Stimulated activated effector memory CD8-positive, alpha-beta T cell treated with anti-CD3 and anti-CD28 coated beads, Interleukin-12 subunit alpha, Interleukin-12 subunit beta, amount 100 ng/mL, for 72 hours (primary cell): ENCODE data around the gene EPHA6.

ENCODE experiments used
- ATAC-seq: fragments of 150-1000 bp; cut with Tn5 transposase; 2 replicates; pipeline ENCODE4 v1.10.0; 2021
- DNase-seq, 2 donors: peaks; one replicate each; pipeline ENCODE4 v3.0.0; 2021 to 2022; ENCODE audit warnings: low spot score in 2 of 2
- H3K27ac Mint-ChIP-seq: one replicate; pipeline ENCODE4 v1.8.0; 2022; ENCODE audit warnings: mild to moderate bottlenecking, mixed read lengths
- H3K36me3 Mint-ChIP-seq: one replicate; pipeline ENCODE4 v1.8.0; 2022; ENCODE audit warnings: mild to moderate bottlenecking, mixed read lengths
- H3K4me1 Mint-ChIP-seq: one replicate; pipeline ENCODE4 v1.8.0; 2022; ENCODE audit warnings: mixed read lengths
- H3K4me3 Mint-ChIP-seq: one replicate; pipeline ENCODE4 v1.8.0; 2022; ENCODE audit warnings: mild to moderate bottlenecking, mixed read lengths
- H3K9me3 Mint-ChIP-seq: one replicate; pipeline ENCODE4 v1.8.0; 2022; ENCODE audit warnings: mixed read lengths

The EPHA6 gene

DNA sequence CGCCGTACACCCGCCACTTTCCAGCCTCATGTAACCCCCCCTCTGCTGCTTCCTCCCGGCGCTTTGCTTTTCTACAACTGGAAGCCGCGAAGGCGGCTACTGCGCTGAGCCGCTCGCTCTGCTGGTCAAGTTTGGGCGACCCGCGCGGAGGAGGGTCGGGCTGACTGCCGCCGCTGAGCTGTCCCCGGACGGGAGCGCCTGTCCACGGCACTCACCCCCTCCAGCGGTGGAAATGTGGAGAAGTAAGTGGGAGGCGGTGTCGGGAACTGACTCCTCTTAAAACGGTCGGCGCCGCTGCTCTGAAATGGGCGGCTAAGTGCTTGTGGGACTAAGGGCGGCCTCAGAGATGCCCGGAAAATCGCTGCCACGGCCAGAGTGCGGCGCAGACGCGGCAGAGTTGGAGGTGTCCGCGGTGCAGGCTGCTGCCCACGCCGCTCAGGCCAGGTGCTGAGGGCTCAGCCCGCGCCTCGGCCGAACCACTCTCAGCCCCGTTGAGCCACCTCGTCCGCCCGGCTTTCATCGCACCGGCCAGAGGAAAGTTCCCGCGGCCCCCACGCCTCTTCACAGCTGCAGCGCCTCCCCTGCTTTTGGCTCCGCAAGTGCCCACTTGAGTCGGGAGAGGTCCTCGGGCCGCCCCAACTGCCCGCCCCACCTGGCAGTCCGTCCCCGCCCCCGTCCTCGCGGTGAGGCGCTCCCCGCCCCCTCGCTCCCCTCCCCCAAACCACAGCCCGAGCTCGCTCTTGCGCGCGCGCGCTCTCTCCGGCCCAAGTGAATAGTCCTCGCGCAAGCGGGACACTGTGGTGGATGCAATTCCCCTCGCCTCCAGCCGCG, at the start of gene EPHA6:
Gene EPHA6, plus strand, starts transcription at position 775 of the 831 bp plus-strand sequence.
- no peak within 1 kb of the TSS for H3K27ac Mint-ChIP-seq
- no peaks in the 10 kb centered on the region for H3K36me3 Mint-ChIP-seq
- H3K4me1 Mint-ChIP-seq: peaks cover 6% of the 10 kb centered on the region
- ATAC-seq (peak; percentile 43), DNase-seq (no peak)
- H3K4me3 Mint-ChIP-seq: peak within 1 kb of the TSS; percentile 40
- no peaks in the 10 kb centered on the region for H3K9me3 Mint-ChIP-seq

DNA sequence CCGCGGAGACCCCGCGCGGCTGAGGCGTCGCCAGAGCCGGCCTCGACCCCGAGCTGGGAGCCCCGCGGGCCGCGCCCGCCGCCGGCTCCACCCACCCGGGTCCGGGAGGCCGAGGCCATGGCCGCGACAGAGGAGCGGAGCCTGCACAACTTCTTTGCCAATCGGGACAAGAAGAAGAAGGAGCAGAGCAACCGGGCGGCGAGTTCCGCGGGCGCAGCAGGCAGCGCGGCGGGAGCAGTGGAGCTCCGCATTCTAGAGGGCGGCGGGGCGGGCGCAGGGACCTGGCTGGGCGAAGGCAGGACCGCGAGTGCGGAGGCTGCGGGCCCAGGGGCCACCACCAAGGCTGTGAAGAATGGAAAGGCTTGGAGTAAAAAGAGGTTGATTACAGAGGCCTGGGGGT, 37.6 kb upstream of the EPHA6 start:
- DNase-seq: no peak
- Mint-ChIP-seq H3K4me1 (no peaks in the 10 kb centered on the region), H3K36me3 (no peaks in the 10 kb centered on the region), H3K9me3 (peaks cover 24% of the 10 kb centered on the region), H3K27ac (no peak overlapping the region), H3K4me3 (no peak overlapping the region)
- no peak for ATAC-seq

DNA sequence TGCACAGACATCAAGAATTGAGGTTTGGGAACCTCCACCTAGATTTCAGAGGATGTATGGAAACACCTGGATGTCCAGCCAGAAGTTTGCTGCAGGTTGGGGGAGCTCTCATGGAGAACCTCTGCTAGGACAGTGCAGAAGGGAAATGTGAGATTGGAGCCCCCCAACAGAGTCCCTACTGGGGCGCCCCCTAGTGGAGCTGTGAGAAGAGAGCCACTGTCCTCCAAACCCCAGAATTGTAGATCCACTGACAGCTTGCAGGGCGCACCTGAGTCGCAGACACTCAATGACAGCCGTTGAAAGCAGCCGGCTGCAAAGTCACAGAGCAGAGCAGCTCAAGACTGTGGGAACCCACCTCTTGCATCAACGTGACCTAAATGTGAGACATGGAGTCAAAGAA, 34.6 kb upstream of the EPHA6 start:
- DNase-seq (no peak), ATAC-seq (no peak)
- Mint-ChIP-seq H3K27ac (no peak overlapping the region), H3K36me3 (no peaks in the 10 kb centered on the region), H3K4me1 (no peaks in the 10 kb centered on the region), H3K9me3 (peaks cover 12% of the 10 kb centered on the region), H3K4me3 (no peak overlapping the region)

DNA sequence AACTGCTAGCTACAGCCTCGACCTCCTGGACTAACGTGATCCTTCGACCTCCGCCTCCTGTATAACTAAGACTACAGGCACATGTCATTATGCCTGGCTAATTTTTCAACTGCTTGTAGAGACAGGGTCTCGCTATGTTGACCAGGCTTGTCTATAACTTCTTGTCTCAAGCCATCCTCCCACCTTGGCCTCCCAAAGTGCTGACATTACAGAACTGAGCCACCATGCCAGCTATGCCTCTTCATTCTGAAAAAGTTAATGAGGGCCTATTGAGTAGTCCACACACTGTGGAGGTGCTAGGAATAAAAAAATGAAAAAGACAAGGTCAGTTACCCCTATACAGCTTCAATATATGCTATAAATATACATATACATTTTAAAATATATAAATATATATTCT, 18.3 kb upstream of the EPHA6 start:
- Mint-ChIP-seq H3K4me3 (no peak overlapping the region), H3K4me1 (no peaks in the 10 kb centered on the region), H3K27ac (no peak overlapping the region), H3K9me3 (peaks cover 12% of the 10 kb centered on the region), H3K36me3 (no peaks in the 10 kb centered on the region)
- no peak for DNase-seq
- ATAC-seq: no peak

DNA sequence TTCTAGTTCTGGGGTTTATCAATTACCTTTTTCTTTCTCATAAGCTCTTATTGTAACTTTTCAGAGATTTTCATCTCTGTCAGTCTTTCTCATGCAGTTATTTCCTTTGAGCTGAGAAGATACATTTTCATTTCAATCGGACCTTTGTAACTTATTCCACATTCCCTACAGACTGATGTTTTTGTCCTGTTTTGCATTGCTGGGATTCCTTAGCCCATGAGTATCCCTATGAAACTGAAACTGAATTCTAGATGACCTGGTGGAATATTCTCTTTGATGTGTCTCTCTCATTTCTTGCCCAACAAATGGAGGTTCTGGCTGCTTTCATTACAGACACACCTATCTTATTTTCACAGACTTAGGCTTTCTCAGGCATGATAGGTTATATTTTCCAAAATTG, 10.5 kb upstream of the EPHA6 start:
- Mint-ChIP-seq H3K4me3 (no peak overlapping the region), H3K9me3 (no peaks in the 10 kb centered on the region), H3K36me3 (no peaks in the 10 kb centered on the region), H3K4me1 (no peaks in the 10 kb centered on the region), H3K27ac (no peak overlapping the region)
- ATAC-seq (no peak), DNase-seq (no peak)

DNA sequence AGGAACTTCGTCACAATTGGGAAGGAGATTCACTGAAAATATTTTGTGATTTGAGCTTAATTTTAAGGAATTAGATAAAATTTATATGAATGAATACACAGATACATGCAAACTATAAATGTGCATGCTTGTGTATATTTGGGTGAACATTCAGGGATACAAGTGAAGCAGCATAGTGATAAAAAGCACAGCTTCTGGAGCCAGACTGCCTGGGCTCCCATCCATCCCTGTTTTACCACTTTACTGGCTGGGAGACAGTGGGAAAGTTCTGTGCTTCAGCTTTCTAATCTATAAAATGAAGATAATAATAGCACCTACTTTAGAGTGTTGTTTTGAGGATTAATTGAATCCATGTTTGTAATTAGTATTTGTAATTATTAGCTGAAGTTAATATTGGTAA, 8.1 kb upstream of the EPHA6 start:
- Mint-ChIP-seq H3K27ac (no peak overlapping the region), H3K9me3 (no peaks in the 10 kb centered on the region), H3K4me3 (no peak overlapping the region), H3K36me3 (no peaks in the 10 kb centered on the region), H3K4me1 (no peaks in the 10 kb centered on the region)
- ATAC-seq (no peak), DNase-seq (no peak)

DNA sequence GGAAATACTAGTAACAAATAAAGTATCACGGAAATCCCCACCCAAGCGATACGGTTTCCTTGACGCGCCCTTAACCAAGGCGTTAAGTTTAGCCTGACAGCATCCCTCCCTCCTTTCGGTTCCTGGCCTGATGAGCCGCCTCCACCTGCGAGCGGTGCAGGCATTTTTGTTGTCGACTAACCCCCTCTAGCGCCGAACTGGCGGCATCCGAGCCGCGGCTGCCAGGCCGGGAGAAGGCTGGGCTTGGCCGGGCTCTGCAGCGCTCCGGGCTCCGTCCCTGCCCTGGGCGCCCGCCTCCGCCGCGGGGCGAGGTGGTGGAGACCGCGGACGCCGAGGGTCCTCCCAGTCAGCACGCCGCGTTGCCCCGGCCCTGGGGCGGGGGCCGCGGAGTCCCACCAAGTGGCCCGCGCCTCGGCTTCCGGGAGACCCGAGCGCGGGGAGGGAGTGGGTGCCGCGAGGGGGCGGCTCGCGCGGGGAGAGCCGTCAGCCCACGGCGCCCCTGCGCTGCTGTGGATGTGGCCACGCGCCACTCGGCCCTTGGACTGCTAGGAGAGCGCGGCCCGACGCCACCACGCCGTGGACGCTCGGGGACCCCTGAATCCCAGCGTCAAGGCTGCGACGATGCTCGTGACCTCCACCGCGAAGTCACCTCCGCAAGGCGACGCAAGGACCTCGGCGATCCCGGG, 1.1 kb upstream of the EPHA6 start:
- H3K9me3 Mint-ChIP-seq: no peaks in the 10 kb centered on the region
- DNase-seq (peak in 1 of 2 donors; percentile 60), ATAC-seq (peak; percentile 83)
- no peaks in the 10 kb centered on the region for H3K36me3 Mint-ChIP-seq
- peaks cover 6% of the 10 kb centered on the region for H3K4me1 Mint-ChIP-seq
- peak overlapping the region; percentile 40 for H3K4me3 Mint-ChIP-seq
- H3K27ac Mint-ChIP-seq: no peak overlapping the region

DNA sequence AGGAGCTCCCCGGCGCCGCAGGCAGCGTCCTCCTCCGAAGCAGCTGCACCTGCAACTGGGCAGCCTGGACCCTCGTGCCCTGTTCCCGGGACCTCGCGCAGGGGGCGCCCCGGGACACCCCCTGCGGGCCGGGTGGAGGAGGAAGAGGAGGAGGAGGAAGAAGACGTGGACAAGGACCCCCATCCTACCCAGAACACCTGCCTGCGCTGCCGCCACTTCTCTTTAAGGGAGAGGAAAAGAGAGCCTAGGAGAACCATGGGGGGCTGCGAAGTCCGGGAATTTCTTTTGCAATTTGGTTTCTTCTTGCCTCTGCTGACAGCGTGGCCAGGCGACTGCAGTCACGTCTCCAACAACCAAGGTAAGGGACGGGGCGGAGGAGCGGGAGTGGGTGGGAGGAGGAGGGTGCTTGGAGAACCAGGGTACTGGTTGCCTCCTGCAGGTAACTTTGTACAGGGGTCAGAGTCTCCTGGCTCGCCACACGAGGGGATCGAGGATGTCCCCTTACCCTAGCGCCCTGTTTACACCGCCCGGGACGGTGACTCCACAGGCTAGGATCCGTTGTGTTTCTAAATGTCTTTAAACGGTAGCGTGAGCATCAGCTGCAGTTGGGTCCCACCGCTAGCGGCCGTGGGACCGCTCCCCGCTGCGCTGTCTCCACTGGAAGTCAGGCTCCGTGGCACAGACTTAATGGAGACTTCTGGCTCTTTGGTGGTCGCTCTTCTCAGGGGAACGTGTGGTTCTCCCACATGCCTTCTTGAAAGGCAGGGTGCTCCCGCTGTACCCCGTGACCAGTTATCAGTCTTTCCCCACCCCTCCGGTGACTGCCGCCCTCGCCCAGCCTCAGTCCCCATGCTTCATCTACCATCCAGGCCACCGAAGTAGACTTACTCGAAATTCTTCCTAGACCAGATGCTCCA, 515 bp downstream of the EPHA6 start:
- Mint-ChIP-seq H3K4me3 (no peak overlapping the region), H3K9me3 (no peaks in the 10 kb centered on the region)

DNA sequence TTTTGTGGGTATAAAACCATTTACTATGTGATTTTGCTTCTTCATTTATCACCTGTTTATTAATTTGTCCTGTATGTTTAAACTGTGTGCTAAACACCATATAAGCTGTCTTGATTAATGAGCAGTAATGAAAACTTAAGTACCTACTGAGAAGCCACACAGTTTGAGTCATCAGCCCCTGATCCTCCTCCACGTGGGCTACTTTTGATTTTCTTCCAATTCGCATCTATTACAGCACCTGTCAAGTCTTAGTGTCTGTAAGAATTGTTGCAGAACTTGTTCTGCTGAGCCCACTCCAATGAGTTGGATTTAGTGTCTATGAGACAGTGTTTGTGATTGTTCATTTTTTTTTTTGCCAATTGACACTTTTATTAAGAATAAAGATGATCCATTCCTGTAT, 16.8 kb downstream of the EPHA6 start:
- Mint-ChIP-seq H3K9me3 (peaks cover 4% of the 10 kb centered on the region), H3K4me3 (no peak overlapping the region), H3K36me3 (no peaks in the 10 kb centered on the region), H3K4me1 (no peaks in the 10 kb centered on the region), H3K27ac (no peak overlapping the region)
- no peak for DNase-seq
- no peak for ATAC-seq

More for the DNA sequence above, 515 bp downstream of the EPHA6 start:
- H3K27ac Mint-ChIP-seq: no peak overlapping the region
- H3K36me3 Mint-ChIP-seq: no peaks in the 10 kb centered on the region
- DNase-seq (no peak), ATAC-seq (peak; percentile 19)
- peaks cover 6% of the 10 kb centered on the region for H3K4me1 Mint-ChIP-seq

DNA sequence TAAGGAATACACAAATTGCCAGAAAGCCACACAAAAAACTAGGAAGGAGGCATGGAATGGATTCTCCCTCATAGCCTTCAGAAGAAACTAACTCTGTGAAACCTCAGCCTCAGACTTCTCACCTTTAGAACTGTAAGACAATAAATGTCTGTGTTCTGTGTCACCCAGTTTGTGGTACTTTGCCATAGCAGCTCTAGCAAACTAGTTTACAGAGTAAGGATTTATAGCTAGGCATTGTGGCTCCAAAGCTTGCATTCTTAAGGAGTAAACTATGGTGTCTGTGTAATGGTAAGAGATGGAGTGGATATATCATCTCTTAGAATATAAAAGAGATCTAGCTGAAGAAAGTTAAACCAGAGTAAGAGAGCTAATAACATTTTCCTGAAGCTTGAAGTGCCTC, 18.9 kb downstream of the EPHA6 start:
- no peaks in the 10 kb centered on the region for H3K36me3 Mint-ChIP-seq
- no peaks in the 10 kb centered on the region for H3K4me1 Mint-ChIP-seq
- DNase-seq (no peak), ATAC-seq (no peak)
- peaks cover 6% of the 10 kb centered on the region for H3K9me3 Mint-ChIP-seq
- H3K27ac Mint-ChIP-seq: no peak overlapping the region
- no peak overlapping the region for H3K4me3 Mint-ChIP-seq

DNA sequence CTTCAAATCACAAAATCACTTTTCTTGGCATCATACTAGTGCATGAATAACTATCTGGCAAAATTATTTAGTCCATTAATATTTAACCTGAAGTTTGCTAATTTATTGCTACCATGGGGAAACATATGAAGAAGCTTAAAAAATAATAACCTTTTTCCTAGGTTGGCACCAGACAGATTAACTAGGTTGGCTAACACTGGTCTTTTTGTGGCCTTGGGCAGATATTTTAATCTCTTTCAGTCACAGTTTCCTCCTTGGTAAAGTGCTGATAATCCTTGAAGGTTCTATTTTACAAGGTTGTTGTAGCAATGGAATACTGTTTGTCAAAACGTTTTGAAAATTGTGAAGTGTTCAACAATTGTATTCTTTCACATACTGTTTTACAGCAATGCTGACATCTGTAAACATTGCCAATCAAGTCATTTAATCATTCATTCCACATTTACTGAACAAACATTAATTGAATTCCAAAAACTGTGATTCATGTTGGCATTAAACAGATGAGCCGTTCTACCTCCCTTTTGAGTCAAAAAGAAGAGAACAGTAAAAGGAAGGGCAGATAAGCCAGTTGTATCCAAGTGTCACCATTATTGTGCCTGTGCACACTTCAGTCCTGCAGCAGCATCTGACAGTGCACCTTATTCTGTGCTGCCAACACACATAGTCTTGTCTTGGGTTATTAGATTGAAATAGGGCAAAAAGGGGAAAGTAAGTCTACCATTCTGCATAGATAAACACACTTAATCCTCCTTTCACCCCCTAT, 21.9 kb downstream of the EPHA6 start:
- Mint-ChIP-seq H3K4me1 (no peaks in the 10 kb centered on the region), H3K36me3 (no peaks in the 10 kb centered on the region), H3K27ac (no peak overlapping the region), H3K9me3 (peaks cover 6% of the 10 kb centered on the region), H3K4me3 (no peak overlapping the region)
- ATAC-seq (no peak), DNase-seq (no peak)

DNA sequence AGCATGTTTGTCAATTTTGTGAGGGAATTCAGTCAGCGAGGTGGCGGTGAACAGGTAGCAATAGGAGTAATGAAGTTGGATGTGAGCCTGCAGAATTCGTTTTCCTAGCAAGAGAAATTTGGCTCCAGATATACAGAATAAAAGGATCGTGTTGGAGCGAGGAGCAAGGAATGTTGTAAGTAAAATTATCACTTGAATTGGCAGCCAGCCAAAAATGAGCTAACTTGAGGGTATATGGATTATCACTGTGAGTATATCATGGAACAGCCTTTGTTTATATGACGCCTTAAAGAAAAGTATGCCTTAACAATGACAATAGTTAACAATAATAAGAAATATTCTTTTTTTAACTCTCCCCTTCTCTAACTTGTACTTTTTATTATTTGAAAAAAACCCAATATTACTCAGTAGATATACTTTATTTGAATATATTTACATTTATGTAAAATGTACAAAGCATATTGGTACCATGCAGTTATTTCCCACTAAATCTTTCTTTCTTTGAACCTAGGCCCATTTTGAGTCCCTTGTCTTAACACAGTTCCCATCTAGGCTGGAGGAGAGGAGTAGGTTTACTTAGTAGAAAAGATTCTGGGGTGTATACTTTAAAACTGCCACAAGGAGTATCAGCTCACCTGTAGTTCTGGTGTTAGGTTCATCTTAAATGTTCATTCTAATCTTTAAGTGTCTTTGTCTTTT, 29.3 kb downstream of the EPHA6 start:
- no peak overlapping the region for H3K27ac Mint-ChIP-seq
- no peaks in the 10 kb centered on the region for H3K36me3 Mint-ChIP-seq
- no peak for ATAC-seq
- H3K4me3 Mint-ChIP-seq: no peak overlapping the region
- no peaks in the 10 kb centered on the region for H3K4me1 Mint-ChIP-seq
- H3K9me3 Mint-ChIP-seq: peaks cover 8% of the 10 kb centered on the region
- DNase-seq: no peak

DNA sequence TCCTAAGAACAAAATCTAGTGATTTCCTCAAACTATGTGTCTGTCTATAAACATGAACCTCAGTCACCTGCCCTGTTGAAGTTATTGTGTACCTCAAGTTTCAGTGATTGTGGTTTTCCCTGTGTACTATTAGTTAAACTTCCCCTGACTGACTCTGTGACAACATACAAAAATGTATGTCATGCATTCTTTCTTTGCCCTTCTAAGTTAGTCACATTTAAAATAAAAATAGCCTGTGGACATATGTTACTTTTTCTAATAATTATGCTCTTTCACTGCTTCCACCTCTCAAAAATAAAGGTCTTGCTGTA, 29.8 kb downstream of the EPHA6 start:
- DNase-seq (no peak), ATAC-seq (no peak)
- Mint-ChIP-seq H3K27ac (no peak overlapping the region), H3K4me1 (no peaks in the 10 kb centered on the region), H3K9me3 (peaks cover 8% of the 10 kb centered on the region), H3K4me3 (no peak overlapping the region), H3K36me3 (no peaks in the 10 kb centered on the region)

DNA sequence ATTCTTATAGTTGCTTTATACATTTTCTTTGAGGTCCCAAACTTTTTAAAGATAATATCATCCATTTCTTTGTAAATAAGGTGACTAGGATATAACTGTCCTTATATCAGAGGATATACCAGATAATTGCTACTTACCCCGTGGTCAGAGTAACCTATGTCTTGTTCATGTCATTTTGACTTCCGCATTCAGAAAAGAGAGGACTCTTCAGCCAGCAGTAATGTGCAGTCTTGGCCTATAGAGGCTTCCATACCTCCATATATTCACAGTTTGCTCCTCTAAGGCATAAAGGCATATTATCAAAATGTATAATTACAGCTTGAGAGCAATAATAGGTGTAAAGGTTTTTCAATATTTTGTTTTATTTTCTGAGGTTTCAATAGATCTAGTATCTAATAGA, 38.5 kb downstream of the EPHA6 start:
- no peak overlapping the region for H3K4me3 Mint-ChIP-seq

More for the DNA sequence above, 38.5 kb downstream of the EPHA6 start:
- DNase-seq (no peak), ATAC-seq (no peak)
- Mint-ChIP-seq H3K36me3 (no peaks in the 10 kb centered on the region), H3K27ac (no peak overlapping the region), H3K9me3 (peaks cover 7% of the 10 kb centered on the region), H3K4me1 (no peaks in the 10 kb centered on the region)
